Measurements from ENCODE around the gene S100A13.
A peak's percentile ranks its signal among the peaks of the same experiment; 100 is the strongest.
"Not testable (repeated sequence)": the region's sequence is repeated elsewhere in the genome, so short reads cannot be mapped to it uniquely, and the experiment has no call there.

The S100A13 gene

GRCh38 chr1:153599847-153600246, 27.5 kb downstream of the S100A13 start:
- no peak for DNase-seq

DNA sequence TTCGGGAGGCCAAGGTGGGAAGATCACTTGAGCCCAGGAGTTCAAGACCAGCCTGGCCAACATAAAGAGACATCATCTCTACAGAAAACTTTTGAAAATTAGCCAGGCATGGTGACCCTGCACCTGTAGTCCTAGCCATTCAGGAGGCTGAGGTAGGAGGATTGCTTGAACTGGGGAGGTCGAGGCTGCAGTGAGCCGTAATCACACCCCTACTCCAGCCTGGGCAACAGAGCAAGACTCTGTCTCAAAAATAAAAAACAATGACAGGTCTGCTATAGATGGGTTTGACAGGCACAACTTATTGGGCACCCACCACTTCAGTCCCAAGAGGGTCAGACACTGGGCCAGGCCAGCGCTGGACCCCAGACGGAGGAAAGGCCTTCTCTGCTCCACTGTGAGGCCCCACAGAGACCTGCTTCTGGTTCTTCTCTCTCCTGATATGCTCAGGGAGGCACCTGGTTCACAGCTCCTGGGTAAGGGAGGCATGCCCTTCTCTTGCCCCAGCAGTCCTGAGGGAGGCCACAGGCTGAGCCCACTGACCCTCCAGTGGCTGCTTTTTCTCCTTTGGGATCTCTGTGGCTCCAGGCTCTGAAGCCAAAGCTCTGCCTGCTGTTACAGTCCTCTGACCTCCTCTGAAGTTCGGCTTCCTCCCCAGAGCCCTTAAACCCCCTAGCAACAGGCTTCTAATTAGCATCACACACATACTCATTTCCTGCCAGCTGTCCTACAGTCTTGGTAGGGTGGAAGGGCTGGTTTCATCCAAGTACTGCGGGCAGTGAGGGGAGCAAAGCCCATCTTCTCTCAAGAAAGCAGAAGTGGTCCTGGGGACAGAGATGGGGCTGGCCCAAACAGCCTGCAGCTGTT, 28.8 kb downstream of the S100A13 start:
- DNase-seq: no peak

DNA sequence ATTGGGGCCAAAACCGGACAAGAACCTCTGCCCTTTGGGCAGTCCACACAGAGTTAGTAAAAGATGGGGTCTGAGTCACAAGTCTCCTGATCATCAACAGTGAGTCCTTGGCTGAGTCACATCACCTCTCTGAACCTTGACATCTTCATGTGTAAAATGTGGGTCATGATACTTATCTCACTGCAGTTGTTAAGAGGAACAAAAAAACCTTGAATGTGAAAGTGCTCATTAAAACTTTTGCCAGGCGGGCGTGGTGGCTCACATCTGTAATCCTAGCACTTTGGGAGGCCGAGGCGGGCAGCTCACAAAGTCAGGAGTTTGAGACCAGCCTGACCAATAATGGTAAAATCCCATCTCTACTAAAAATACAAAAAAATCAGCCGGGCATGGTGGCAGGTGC, 30.1 kb downstream of the S100A13 start:
- DNase-seq: no peak

DNA sequence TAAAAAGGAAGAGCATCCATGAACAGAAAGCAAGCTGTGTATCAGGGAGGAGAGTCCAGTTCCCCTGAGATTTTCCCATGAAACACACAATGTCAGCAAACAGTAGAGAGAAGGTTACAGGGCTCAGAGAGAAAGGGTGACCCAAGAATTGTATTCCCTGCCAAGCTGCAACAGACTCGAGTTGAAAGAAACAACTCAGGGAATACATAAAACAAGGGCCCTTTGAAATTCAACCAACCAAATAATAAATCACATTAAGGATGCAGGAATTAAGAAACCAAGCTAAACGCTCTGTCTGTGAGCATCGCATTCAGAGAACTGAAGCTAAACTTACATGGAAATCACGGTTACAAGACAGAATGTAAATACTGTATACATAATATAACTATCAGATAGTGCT, 34.6 kb downstream of the S100A13 start:
- DNase-seq: no peak

DNA sequence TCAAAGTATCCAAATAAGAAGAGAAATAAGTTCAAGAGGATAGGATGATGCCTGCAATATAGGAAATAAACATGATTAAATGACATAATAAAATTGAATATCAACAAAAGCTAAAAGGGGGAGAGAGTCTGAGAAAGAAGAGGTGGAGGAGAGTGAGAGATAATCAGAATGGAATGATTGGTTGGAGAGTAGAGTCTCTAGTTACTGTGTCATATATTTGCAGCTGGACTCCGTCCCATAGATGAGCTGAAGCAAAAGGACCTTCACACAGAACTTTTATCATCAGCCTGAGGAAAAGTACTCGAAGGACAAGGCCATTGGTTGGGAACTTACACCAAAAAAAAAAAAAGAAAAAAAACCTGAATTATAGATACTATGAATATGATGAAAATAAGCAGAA, 38.8 kb downstream of the S100A13 start:
- DNase-seq: no peak

- not testable (repeated sequence) for DNase-seq
Measured at GRCh38 chr1:153588033-153588432, 39.3 kb downstream of the S100A13 start.

GRCh38 chr1:153587314-153587713, 40.0 kb downstream of the S100A13 start:
- DNase-seq: no peak

DNA sequence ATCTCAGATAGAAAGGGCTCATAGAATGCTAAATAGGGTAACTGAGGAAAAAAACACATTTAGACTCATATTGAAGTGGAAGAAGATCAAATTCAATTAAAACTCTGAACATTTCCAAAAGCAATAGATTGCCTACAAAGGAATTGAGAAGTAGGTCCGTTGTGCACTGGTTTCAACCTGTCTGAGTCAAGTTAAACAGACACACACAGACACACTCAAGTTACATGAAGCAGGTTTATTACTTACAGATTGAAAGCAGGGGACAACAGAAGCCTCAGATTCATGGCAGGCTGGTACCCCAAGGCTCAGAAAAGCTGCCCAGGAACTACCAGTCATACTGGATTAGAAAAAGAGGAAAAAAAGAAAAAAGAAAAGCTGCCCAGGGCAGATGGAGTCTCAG, 41.0 kb downstream of the S100A13 start:
- DNase-seq: no peak

DNA sequence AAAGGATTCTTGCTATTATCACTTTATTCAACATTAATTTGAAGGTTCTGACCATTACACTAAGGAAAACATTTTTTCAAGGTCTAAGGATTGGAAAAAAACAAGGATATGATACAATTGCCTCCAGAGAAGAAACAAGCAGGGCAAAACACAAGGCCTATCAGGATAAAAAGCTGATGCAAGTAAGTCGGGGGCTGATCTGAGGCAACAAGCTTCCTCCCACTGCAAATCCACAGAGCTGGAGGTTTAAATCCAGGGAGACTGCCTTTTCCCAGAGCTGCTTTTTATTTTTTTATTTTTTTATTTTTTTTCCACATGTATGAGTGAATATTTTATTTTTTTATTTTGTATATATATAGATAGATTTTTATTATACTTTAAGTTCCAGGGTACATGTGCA, 42.3 kb downstream of the S100A13 start:
- DNase-seq: no peak

DNA sequence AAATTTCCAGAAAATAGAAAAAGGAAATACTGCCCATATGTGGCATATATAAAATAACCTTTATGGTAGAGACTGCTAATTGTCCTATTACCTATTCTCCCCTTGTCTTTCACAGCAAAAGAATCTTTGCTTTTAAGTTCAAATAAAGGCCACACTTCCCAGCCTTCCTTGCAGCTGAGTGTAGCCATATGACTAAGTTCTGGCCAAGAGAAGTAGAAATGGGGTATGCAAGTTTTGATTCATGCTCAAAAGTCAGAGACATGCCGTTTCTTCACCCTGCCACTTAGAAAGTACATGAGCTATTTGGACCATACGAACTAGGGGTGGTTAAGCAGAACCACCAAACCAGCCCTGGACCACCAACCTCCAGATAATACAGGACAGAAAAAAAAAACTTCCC, 43.3 kb downstream of the S100A13 start:
- no peak for DNase-seq

DNA sequence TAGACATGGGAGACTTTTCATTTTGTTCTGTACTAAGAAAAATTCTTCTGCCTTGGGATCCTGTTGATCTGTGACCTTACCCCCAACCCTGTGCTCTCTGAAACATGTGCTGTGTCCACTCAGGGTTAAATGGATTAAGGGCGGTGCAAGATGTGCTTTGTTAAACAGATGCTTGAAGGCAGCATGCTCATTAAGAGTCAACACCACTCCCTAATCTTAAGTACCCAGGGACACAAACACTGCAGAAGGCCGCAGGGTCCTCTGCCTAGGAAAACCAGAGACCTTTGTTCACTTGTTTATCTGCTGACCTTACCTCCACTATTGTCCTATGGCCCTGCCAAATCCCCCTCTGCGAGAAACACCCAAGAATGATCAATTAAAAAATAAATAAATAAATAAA, 43.8 kb downstream of the S100A13 start:
- not testable (repeated sequence) for DNase-seq

DNA sequence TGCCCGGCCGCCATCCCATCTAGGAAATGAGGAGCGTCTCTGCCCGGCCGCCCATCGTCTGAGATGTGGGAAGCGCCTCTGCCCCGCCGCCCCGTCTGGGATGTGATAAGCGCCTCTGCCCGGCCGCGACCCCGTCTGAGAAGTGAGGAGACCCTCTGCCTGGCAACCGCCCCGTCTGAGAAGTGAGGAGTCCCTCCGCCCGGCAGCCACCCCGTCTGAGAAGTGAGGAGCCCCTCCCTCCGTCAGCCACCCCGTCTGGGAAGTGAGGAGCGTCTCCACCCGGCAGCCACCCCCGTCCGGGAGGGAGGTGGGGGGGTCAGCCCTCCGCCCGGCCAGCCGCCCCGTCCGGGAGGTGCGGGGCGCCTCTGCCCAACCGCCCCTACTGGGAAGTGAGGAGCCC, 44.5 kb downstream of the S100A13 start:
- DNase-seq: not testable (repeated sequence)

- no peak for DNase-seq
Measured at GRCh38 chr1:153578936-153579335, 48.4 kb downstream of the S100A13 start.

DNA sequence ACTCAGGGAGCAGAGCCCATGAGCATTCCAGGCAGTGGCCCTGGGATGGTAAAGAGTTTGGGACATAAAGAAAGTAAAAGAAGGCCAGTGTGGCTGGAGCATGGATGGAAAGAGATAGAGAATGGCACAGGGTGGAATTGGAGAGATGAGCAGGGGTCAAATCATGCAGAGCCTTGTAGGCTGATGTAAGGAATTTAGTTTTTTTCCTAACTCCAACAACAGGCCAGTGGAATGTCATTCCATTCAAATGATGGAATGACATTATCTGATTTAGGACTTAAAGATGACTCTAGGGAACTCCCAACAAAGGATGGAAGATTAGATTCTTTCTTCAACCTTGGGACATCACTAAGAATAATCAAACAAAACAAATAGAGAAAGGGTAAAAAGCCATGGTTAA, 48.8 kb downstream of the S100A13 start:
- no peak for DNase-seq

GRCh38 chr1:153577624-153578051, 49.7 kb downstream of the S100A13 start:
- DNase-seq: no peak

GRCh38 chr1:153577138-153577537, 50.2 kb downstream of the S100A13 start:
- no peak for DNase-seq

DNA sequence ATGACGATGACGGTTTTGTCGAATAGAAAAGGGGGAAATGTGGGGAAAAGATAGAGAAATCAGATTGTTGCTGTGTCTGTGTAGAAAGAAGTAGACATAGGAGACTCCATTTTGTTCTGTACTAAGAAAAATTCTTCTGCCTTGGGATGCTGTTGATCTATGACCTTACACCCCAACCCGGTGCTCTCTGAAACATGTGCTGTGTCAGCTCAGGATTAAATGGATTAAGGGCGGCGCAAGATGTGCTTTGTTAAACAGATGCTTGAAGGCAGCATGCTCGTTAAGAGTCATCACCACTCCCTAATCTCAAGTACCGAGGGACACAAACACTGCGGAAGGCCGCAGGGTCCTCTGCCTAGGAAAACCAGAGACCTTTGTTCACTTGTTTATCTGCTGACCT, 51.8 kb downstream of the S100A13 start:
- DNase-seq: not testable (repeated sequence)

DNA sequence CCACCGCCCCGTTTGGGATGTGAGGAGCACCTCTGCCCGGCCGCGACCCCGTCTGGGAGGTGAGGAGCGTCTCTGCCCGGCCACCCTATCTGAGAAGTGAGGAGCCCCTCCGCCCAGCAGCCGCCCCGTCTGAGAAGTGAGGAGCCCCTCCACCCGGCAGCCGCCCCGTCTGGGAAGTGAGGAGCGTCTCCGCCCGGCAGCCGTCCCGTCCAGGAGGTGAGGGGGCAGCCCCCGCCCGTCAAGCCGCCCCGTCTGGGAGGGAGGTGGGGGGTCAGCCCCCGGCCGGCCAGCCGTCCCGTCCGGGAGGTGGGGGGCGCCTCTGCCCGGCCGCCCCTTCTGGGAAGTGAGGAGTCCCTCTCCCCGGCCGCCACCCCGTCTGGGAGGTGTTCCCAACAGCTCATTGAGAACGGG, 52.2 kb downstream of the S100A13 start:
- not testable (repeated sequence) for DNase-seq

DNA sequence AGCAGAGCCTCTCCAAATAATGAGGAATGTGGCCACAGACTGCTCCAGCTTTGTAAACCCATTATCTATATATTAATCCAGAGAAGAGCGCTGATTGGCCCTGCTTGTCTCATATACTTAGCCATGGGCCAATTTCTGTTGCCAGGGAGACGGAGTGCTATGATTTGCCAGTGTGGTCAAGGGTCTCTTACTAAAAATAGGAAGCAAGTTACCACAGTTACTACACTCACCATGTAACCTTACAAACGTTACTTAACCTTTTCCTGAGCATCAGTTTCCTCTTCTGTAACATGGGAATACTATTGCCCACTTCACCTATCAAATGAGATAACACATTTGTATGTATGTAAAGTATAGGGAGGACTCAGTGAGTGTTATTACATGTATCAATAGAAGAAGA, 54.0 kb downstream of the S100A13 start:
- no peak for DNase-seq

- DNase-seq: peak; percentile 70
Measured at GRCh38 chr1:153572569-153573015, 54.7 kb downstream of the S100A13 start.

DNA sequence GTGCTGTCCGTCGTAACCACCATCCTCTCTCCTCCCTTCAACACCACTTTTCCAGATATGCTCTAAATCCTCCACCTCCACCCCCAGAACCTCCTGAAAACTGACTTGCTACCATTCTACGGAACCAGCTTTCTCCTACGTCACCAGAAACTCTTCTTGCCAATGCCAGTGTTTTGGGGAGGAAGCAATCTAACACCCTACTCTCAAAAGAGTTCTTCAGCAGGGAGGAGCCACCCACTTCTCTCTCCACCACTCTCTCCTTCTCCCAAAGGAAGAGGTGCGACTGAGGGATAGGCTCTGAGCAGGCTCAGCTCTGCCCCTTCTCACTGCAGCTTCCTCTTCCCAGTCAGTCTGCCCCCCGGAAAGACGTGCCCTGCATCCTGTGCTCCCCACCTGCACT, 55.6 kb downstream of the S100A13 start:
- DNase-seq: no peak

DNA sequence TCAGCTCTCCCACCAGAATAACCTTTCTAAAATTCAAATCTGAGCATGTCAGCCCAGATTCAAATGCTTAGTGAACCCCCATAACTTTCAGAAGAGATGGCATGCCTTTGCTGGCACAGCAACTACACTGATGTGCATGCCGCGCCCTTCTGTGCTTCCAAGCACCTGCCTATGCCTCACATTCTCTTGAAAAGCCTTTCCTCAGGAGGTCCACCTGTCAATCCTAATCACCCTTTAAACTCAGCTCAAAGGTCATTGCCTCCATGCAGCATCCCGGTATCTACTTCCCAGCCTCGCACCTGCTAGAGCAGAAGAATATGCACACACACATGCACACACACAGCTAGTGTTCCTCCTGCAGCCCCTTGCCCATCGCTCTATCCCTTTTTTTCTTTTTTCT, 56.4 kb downstream of the S100A13 start:
- no peak for DNase-seq

DNA sequence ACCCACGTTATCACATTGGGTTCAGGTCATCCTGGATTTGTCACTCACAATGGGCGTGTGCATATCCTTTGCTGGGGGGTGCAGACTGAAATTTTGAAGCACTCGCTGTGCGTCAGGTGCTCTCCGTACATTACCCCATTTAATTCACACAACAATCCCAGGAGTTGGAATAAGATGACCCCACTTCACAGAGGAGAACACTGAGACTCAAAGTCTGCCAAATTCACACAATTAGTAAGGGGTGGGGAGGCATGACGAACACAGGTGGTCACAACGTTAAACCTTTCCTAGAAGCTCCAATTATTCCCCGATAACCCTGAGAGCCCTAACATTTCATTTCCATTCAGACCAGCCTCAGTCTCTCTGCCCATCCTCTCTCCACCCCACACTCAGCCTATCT, 57.8 kb downstream of the S100A13 start:
- DNase-seq: no peak

Data from right forelimb (tissue), 1 donor.